ENCODE measurements around the gene UVSSA. TPM values are rescaled to one million over a fixed set of nuclear protein-coding genes. Genes with fewer than 3 reads are reported as not detected.

UVSSA gene
- total and polyA plus RNA-seq, 2 donors = 7.2 to 13.0 TPM

DNA sequence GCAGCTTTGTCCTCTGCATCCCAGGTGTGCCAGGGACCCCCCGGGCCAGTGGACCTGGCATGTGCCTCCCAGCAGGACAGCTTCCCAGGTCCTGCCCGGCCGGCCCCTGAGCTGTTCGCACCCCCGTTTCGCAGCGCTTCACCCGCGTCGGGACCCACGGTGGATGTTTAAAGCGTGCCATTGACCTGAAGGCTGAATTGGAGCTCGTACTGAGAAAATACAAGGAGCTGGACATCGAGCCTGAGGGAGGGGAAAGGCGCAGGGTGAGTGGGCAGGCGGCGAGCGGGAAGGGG is 7.9 kb downstream of the UVSSA start:
- no peak for DNase-seq (ENCODE audit: extremely low spot score)
- no peak overlapping the region for H3K4me3 ChIP-seq (ENCODE audit: low read depth, low read length)
- H3K4me1 ChIP-seq (ENCODE audit: insufficient read depth) = no peaks in the 10 kb centered on the region
- peaks cover 2% of the 10 kb centered on the region for H3K36me3 ChIP-seq (ENCODE audit: insufficient read depth)
- 94% methylated on average over 18 of the region's 18 CpGs for WGBS
- no peak overlapping the region for H3K27ac ChIP-seq (ENCODE audit: low read depth)

DNA sequence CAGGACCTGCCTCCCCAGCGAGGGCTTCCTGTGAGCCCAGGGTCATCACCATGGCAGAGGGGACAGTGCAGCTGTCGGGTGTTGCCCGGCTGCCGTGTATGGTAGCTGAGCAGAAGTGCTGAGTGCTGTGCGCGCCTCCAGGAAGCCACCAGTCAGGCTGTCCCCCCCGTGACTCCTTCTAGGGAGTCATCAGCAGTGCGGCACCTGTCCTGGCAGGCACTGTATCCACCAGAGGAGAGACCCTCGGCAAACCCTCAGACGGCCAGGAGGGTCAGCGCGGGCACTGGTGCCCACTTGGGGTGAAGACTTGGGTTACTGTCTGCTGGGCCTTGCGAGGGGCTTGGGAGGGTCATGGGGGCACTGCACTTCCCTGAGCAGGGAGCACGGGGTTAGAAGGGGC is 8.4 kb downstream of the UVSSA start:
- WGBS = 90% methylated on average over 14 of the region's 14 CpGs
- Histone ChIP-seq H3K27ac (ENCODE audit: low read depth) (no peak overlapping the region), H3K4me3 (ENCODE audit: low read depth, low read length) (no peak overlapping the region), H3K4me1 (ENCODE audit: insufficient read depth) (no peaks in the 10 kb centered on the region), H3K36me3 (ENCODE audit: insufficient read depth) (peaks cover 2% of the 10 kb centered on the region)
- DNase-seq (ENCODE audit: extremely low spot score) = no peak

DNA sequence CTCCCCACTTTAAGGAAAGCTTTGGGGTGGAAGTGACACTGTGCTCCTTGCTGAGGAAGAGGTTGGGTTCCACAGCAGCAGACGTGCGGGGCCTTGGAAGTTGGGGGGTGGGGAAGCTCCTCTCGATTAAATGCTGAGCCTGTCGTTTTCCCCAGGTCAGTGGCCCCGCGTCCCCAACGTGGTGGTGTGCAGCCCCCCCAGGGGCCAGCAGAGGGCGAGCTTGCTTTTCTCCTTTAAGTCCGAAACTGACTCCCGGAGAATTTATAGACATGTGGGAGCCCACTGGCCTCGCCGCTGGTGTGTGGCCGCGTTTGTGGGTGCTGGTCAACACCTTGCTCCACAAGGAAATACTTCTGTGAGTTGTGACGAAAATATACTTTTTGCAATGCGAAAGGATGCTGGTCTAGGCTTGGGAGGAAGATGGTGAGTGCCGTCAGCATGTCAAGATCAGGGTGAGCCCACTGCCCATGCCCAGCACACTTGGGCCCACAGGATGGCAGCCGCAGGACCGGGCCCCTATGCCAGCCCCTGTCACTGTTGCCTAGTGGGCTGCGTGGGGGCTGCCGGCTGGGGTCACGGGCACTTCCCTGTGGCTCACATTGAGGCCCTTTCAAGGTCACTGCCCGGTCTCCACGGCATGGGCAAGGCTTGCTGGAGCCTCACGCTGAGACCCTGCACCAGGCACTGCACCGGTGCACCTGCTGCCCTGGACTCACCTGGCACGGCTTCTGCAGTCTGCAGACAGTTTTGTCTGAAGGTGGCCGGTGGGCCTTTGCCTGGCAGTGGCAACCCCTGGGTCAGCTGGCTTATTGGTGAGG is 9.4 kb downstream of the UVSSA start:
- DNase-seq (ENCODE audit: extremely low spot score) = no peak
- Histone ChIP-seq H3K27ac (ENCODE audit: low read depth) (no peak overlapping the region), H3K36me3 (ENCODE audit: insufficient read depth) (peaks cover 2% of the 10 kb centered on the region), H3K4me3 (ENCODE audit: low read depth, low read length) (no peak overlapping the region), H3K4me1 (ENCODE audit: insufficient read depth) (no peaks in the 10 kb centered on the region)
- 54% methylated on average over 28 of the region's 28 CpGs for WGBS

DNA sequence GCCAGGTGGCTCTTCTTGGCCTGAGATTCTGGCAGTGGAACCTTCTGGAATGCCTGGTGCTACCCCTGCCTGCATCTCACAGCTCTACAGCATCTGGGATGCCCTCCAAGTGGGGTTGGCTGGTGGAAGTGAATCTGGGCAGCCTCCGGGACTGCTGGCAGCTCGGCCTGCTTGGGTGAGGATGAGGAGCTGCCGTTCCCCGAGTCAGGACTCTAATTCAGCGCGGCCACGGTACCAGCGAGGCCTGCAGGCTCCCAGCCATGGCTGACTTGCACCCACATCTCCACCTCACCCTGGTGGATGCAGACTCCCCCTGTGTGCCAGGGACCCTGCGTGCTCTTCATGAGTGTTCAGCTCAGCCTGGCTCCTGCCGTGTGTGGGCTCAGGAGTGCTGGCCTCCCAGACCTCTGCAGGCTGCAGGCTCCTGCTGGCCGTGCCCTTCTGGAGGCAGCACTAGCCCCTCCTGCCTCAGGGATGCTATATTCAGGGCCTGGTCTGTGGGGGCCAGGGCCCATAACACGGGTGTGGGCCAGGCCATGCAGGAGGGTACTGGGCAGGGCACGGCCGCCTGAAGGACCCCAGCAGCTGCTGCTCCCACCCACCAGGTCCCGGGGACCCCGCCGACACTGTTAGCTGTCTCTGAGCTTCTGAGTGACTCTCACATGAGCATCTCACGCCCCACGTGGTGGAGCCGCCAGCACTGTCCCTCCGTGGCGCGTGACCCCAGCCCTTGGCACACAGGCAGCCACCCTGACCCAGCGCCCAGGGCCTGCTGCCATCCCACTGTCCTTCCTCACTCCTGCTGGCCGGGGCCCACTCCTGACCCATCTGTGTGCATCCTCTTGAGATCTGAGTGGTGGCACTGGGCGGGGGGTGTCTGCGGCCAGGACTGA is 10.6 kb downstream of the UVSSA start:
- 97% methylated on average over 27 of the region's 27 CpGs for WGBS
- no peak for DNase-seq (ENCODE audit: extremely low spot score)
- Histone ChIP-seq H3K36me3 (ENCODE audit: insufficient read depth) (peaks cover 2% of the 10 kb centered on the region), H3K27ac (ENCODE audit: low read depth) (no peak overlapping the region), H3K4me3 (ENCODE audit: low read depth, low read length) (no peak overlapping the region), H3K4me1 (ENCODE audit: insufficient read depth) (no peaks in the 10 kb centered on the region)

DNA sequence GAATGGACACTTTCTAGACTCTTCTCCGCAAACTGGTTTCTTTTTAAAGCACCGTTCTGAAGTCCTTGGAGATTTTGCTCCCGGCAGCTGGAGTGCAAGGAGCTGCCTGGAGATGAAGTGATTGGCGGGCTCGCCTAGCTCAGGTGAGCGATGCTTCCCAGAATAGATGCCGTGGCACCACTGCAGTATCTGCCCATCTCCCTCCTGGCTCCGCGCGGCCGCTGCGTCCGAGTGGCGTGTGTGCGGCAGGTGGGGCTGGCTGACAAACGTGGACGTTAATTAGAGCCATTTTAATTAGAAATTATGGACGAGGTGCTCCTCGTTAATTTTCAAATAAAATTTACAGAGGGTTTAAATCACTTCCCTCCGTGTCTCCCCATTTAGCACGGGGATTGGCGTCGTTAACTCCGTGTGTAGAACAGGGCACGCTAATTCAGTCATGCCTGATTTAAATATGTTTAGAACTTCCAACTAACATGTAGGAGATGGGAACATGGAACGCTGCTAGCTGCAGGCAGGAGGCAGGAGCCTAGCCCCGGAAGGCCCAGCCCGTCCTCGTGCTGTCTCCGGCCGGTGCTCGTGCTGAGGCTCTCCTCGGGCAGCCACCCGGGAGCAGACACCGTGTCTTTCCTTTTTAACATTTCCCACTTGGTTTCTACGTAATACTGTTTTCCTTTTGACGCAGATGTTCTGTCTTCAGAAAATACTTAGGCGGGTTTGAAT is 11.6 kb downstream of the UVSSA start:
- Histone ChIP-seq H3K4me3 (ENCODE audit: low read depth, low read length) (no peak overlapping the region), H3K4me1 (ENCODE audit: insufficient read depth) (no peaks in the 10 kb centered on the region), H3K36me3 (ENCODE audit: insufficient read depth) (peaks cover 2% of the 10 kb centered on the region), H3K27ac (ENCODE audit: low read depth) (no peak overlapping the region)
- WGBS = 94% methylated on average over 38 of the region's 38 CpGs
- no peak for DNase-seq (ENCODE audit: extremely low spot score)

DNA sequence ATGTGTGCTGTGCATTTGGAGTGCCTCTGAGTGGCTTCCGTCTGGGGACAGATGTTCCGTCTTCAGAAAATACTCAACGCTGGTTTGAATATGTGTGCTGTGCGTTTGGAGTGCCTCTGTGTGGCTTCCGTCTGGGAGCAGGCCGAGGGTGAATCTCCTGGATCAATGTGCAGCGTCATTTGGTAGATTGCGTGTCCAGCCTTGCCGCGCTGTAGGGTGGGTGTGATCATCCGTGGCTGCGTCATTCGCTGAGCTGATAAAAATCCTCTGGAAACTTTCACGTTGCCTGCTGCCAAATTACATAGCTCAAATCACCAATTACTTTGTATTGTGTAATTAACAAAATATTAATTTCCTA is 12.1 kb downstream of the UVSSA start:
- peaks cover 2% of the 10 kb centered on the region for H3K36me3 ChIP-seq (ENCODE audit: insufficient read depth)
- no peak for DNase-seq (ENCODE audit: extremely low spot score)
- no peak overlapping the region for H3K4me3 ChIP-seq (ENCODE audit: low read depth, low read length)
- 85% methylated on average over 14 of the region's 14 CpGs for WGBS
- H3K4me1 ChIP-seq (ENCODE audit: insufficient read depth) = no peaks in the 10 kb centered on the region
- no peak overlapping the region for H3K27ac ChIP-seq (ENCODE audit: low read depth)

DNA sequence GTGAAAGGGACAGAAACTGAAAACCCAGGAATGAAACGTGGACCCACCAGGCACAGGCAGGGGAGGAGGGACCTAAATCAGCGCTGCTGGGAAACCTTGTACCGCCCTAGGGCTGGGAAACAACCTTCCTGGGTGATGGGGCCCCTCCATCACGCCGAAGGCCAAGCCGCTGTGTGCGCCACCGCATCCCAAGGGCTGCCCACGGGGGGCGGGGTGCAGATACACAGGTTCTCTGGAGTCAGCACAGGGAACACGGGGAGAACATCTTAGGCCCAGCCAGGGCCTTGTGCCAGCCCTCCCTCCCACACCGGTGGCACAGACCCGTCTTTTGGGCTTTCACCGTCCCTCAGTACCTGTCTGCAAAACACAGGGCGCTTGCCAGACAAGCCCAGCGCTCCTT is 13.0 kb downstream of the UVSSA start:
- DNase-seq (ENCODE audit: extremely low spot score) = no peak
- peaks cover 2% of the 10 kb centered on the region for H3K36me3 ChIP-seq (ENCODE audit: insufficient read depth)
- H3K4me3 ChIP-seq (ENCODE audit: low read depth, low read length) = no peak overlapping the region
- 92% methylated on average over 16 of the region's 16 CpGs for WGBS
- no peaks in the 10 kb centered on the region for H3K4me1 ChIP-seq (ENCODE audit: insufficient read depth)
- no peak overlapping the region for H3K27ac ChIP-seq (ENCODE audit: low read depth)

DNA sequence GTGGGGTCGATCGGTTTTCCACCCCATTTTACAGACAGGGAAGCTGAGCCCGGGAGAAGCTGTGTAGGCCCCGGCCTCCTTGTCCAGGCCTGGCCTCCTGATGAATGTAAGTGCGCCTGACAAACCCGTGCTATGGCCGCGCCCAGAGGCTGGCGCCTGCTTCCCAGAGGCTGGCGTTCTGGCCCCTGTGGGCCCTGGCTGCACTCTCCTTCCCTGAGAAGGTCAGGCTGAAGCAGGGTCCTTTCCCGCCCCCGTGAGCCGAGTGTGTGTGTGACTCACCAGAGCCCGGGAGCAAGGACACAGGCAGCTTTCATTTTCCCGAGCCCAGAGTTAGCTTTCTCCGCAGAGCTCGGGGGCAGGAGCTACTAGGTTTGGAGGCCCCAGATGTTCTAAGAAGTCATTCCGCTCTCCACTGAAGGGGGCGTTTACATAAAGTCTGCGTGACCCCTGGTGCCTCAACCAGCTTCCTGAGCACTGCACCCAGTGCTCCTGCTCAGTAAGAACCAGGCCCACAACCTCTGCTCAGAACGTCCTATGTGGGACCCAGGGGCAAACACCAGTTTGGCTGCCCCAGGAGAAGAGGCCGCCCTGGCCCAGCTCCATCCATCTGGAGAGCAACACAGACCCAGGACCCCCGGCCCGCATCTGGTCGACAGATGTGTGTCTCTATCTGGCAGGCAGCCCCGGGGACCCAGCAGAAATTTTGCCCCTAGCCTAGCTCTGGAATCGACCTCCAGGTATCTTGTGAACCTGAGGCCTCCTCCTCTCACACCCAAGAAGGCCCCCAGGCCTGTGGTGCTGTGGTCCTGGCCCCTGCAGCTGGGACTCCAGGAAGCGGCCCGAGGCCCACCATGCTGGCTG is 13.6 kb downstream of the UVSSA start:
- H3K27ac ChIP-seq (ENCODE audit: low read depth) = no peak overlapping the region
- DNase-seq (ENCODE audit: extremely low spot score) = no peak

DNA sequence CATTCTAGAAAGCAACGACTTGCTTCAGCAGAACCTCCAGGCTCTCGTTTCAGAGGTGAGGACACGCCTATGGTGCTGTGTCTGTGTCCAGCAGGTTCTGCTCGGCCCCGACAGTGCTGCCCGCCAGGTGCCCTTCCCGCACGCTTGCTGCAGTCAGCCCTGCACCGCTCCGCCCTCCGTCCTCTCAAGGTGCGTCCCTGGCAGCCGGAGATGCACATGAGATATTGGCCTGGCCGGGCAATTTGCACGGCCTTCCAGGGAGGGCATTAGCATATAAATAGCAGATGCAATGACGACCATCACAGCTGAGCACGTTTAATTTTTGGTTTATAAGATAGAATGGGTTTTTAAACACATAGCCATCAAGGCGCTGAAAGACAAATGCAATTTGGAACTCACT is 14.4 kb downstream of the UVSSA start:
- 82% methylated on average over 18 of the region's 18 CpGs for WGBS
- no peak overlapping the region for H3K4me3 ChIP-seq (ENCODE audit: low read depth, low read length)
- H3K27ac ChIP-seq (ENCODE audit: low read depth) = no peak overlapping the region
- no peak for DNase-seq (ENCODE audit: extremely low spot score)
- peaks cover 2% of the 10 kb centered on the region for H3K36me3 ChIP-seq (ENCODE audit: insufficient read depth)
- no peaks in the 10 kb centered on the region for H3K4me1 ChIP-seq (ENCODE audit: insufficient read depth)

More for the DNA sequence above, 13.6 kb downstream of the UVSSA start:
- Histone ChIP-seq H3K4me3 (ENCODE audit: low read depth, low read length) (no peak overlapping the region), H3K4me1 (ENCODE audit: insufficient read depth) (no peaks in the 10 kb centered on the region), H3K36me3 (ENCODE audit: insufficient read depth) (peaks cover 2% of the 10 kb centered on the region)
- WGBS = 81% methylated on average over 29 of the region's 29 CpGs

DNA sequence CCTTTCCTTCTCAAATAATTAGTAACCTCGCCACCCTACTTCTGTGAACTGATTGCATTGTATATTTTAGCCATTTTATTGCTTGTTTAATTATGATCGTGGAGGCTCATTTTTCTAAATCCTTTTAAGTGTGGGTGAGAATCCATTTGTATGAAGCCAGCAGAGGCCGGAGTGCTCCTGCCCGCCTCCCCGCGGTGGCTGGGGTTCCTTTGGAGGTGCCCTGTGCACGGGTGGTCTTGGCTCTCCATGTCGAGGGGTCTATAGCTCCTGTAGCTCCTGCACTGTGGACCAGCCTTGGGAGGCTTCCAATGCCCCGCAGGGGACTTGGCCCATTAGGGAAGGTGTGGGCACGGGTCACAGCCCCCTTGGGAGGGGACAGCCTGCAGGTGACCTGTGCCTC is 15.0 kb downstream of the UVSSA start:
- Histone ChIP-seq H3K27ac (ENCODE audit: low read depth) (no peak overlapping the region), H3K4me1 (ENCODE audit: insufficient read depth) (no peaks in the 10 kb centered on the region), H3K36me3 (ENCODE audit: insufficient read depth) (peaks cover 2% of the 10 kb centered on the region), H3K4me3 (ENCODE audit: low read depth, low read length) (no peak overlapping the region)
- no peak for DNase-seq (ENCODE audit: extremely low spot score)
- 91% methylated on average over 10 of the region's 10 CpGs for WGBS

DNA sequence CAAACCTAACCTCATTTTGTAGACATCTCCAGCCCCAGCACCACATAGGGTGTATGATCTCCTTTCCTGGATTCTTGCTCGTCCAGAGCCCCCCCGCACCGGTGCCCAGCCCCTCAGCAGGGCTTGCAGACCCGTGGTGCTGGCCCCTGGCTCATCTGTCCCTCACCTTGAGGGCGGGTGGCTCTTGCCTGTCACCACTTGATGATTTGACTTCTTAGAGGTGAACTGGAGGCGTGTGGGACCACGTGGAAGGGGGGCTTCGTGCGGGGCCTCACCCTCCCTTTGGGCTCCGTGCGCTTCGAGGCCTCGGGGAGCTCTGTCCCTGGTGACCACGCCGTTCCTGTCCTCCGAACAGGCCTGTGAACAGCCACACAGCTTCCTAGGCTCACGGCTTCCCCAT is 15.5 kb downstream of the UVSSA start:
- H3K4me1 ChIP-seq (ENCODE audit: insufficient read depth) = no peaks in the 10 kb centered on the region
- H3K27ac ChIP-seq (ENCODE audit: low read depth) = no peak overlapping the region
- WGBS = 92% methylated on average over 17 of the region's 17 CpGs
- H3K36me3 ChIP-seq (ENCODE audit: insufficient read depth) = peaks cover 2% of the 10 kb centered on the region
- no peak for DNase-seq (ENCODE audit: extremely low spot score)
- H3K4me3 ChIP-seq (ENCODE audit: low read depth, low read length) = no peak overlapping the region

DNA sequence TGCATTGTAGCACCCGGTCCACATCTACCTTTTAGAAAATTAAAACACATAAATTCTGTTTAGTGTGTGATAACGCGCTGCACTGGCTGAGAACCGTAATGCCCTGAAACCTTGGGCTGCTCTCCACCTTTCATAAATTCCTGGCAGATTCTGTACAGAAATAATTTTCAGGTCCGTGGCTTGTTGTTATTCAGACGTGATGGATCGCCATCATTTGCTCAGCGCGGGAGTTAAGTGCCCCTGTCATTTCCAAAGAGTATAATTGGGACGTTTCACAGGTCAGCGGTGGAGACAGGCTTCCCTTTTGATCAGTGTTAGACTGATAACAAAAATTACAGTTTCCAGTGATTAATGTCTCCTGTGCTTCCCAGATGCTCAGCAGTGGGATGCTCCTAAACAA is 16.5 kb downstream of the UVSSA start:
- WGBS = 91% methylated on average over 11 of the region's 11 CpGs
- peaks cover 2% of the 10 kb centered on the region for H3K36me3 ChIP-seq (ENCODE audit: insufficient read depth)

DNA sequence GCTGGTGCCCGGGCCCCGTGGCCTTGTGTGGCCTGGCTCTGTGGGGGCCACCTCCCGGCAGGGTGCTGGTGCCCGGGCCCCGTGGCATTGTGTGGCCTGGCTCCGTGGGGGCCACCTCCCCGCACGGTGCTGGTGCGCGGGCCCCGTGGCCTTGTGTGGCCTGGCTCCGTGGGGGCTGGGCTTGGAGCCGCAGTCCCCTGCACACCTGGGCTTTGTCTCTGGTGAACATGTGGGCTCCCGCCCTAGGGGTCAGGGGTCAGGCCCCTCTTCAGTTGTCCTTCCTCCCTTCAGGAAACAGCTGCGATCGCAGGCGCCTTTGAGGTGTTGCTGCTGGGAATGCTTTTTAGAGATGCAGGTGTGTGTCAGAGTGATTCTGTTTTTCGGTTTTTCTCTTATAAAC is 17.2 kb downstream of the UVSSA start:
- whole genome bisulfite sequencing = 87% methylated on average over 16 of the region's 18 CpGs
- Histone ChIP-seq H3K4me3 (ENCODE audit: low read depth, low read length) (no peak overlapping the region), H3K4me1 (ENCODE audit: insufficient read depth) (no peaks in the 10 kb centered on the region), H3K36me3 (ENCODE audit: insufficient read depth) (no peaks in the 10 kb centered on the region), H3K27ac (ENCODE audit: low read depth) (no peak overlapping the region)
- no peak for DNase-seq (ENCODE audit: extremely low spot score)

More for the DNA sequence above, 16.5 kb downstream of the UVSSA start:
- H3K4me1 ChIP-seq (ENCODE audit: insufficient read depth) = no peaks in the 10 kb centered on the region
- no peak overlapping the region for H3K4me3 ChIP-seq (ENCODE audit: low read depth, low read length)
- H3K27ac ChIP-seq (ENCODE audit: low read depth) = no peak overlapping the region
- DNase-seq (ENCODE audit: extremely low spot score) = no peak
